Measurements from ENCODE around the gene MACROD2. TPM values are rescaled to one million over a fixed set of nuclear protein-coding genes. Genes with fewer than 3 reads are reported as not detected.

Gene MACROD2
- total and polyA plus RNA-seq, 2 experiments from 2014 or later: 2.8 to 4.3 TPM

GRCh38 chr20:15511551-15511950 lies 1516.2 kb downstream of the MACROD2 start:
- Histone ChIP-seq H3F3A (replicated peaks; ENCODE audit: low read depth) (no peaks in the 10 kb centered on the region), H4K20me1 (replicated peaks; ENCODE audit: insufficient read depth) (no peaks in the 10 kb centered on the region), H3K9me2 (ENCODE audit: insufficient read depth) (peaks cover 13% of the 10 kb centered on the region; the same call in 1 of the 2 replicates), H3K27ac (ENCODE audit: low read depth) (no peak overlapping the region), H2AFZ (no peak overlapping the region), H3K4me3 (no peak overlapping the region), H3K27me3 (ENCODE audit: insufficient read depth) (no peaks in the 10 kb centered on the region), H3K4me2 (no peak overlapping the region), H3K79me2 (replicated peaks; ENCODE audit: insufficient read depth) (no peaks in the 10 kb centered on the region), H3K36me3 (ENCODE audit: insufficient read depth) (no peaks in the 10 kb centered on the region), H3K4me1 (ENCODE audit: insufficient read depth) (no peaks in the 10 kb centered on the region)
- H3K9me3 Mint-ChIP-seq: no peaks in the 10 kb centered on the region
- no peak for ATAC-seq
- no peaks in the 10 kb centered on the region for H3K36me3 Mint-ChIP-seq (ENCODE audit: low read depth)
- H3K4me1 Mint-ChIP-seq: no peaks in the 10 kb centered on the region
- no peak overlapping the region for H3K27ac Mint-ChIP-seq
- DNase-seq (ENCODE audit: low spot score): no peak
- no peak overlapping the region for H3K4me3 Mint-ChIP-seq
- no peaks in the 10 kb centered on the region for H3K27me3 Mint-ChIP-seq (ENCODE audit: insufficient read depth, low read depth, poor library complexity)
- TF ChIP-seq NANOG (IDR thresholded peaks at IDR 0.05; ENCODE audit: borderline replicate concordance): no peak
- no peak for TF ChIP-seq ZNF462 (CRISPR knock-in tag; IDR thresholded peaks at IDR 0.05)
- TF ChIP-seq, protein P1, sequence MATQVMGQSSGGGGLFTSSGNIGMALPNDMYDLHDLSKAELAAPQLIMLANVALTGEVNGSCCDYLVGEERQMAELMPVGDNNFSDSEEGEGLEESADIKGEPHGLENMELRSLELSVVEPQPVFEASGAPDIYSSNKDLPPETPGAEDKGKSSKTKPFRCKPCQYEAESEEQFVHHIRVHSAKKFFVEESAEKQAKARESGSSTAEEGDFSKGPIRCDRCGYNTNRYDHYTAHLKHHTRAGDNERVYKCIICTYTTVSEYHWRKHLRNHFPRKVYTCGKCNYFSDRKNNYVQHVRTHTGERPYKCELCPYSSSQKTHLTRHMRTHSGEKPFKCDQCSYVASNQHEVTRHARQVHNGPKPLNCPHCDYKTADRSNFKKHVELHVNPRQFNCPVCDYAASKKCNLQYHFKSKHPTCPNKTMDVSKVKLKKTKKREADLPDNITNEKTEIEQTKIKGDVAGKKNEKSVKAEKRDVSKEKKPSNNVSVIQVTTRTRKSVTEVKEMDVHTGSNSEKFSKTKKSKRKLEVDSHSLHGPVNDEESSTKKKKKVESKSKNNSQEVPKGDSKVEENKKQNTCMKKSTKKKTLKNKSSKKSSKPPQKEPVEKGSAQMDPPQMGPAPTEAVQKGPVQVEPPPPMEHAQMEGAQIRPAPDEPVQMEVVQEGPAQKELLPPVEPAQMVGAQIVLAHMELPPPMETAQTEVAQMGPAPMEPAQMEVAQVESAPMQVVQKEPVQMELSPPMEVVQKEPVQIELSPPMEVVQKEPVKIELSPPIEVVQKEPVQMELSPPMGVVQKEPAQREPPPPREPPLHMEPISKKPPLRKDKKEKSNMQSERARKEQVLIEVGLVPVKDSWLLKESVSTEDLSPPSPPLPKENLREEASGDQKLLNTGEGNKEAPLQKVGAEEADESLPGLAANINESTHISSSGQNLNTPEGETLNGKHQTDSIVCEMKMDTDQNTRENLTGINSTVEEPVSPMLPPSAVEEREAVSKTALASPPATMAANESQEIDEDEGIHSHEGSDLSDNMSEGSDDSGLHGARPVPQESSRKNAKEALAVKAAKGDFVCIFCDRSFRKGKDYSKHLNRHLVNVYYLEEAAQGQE (IDR thresholded peaks at IDR 0.05; ENCODE audit: unreplicated experiment): no peak
- no peak for TF ChIP-seq ZNF114 (CRISPR knock-in tag; IDR thresholded peaks at IDR 0.05)
- no peak for TF ChIP-seq JUNB (IDR thresholded peaks at IDR 0.05; ENCODE audit: unreplicated experiment)
- TF ChIP-seq ZNF331 (CRISPR knock-in tag; IDR thresholded peaks at IDR 0.05; ENCODE audit: low read depth): no peak

Measured in GM23338 (cell line).